Neuronal stem cell (in vitro differentiated cells): ENCODE results near the gene HS3ST3A1.
"Not testable (repeated sequence)": the region's sequence is repeated elsewhere in the genome, so short reads cannot be mapped to it uniquely, and the experiment has no call there.

Experiments
- DNase-seq: peaks from one replicate; pipeline ENCODE4 v3.0.0-alpha.2; 2013; ENCODE audit warnings: low spot score
- H2AFZ ChIP-seq: one replicate; pipeline ENCODE4 v1.6.1; 2013; ENCODE audit warnings: mild to moderate bottlenecking, low read length, inconsistent platforms
- H2AK5ac ChIP-seq: 2 replicates; pipeline ENCODE4 v1.6.1; 2013; ENCODE audit warnings: low read depth, mild to moderate bottlenecking, inconsistent platforms, low read length, moderate library complexity, mixed read lengths
- H2BK120ac ChIP-seq: 2 replicates; pipeline ENCODE4 v1.6.1; 2013; ENCODE audit warnings: low read depth, mild to moderate bottlenecking, inconsistent platforms, low read length, moderate library complexity, mixed read lengths
- H2BK12ac ChIP-seq: one replicate; pipeline ENCODE4 v1.6.1; 2013; ENCODE audit warnings: low read length, inconsistent platforms
- H2BK15ac ChIP-seq: 2 replicates; pipeline ENCODE4 v1.6.1; 2013; ENCODE audit warnings: mild to moderate bottlenecking, low read length, inconsistent platforms, mixed read lengths
- H2BK5ac ChIP-seq: one replicate; pipeline ENCODE4 v1.6.1; 2013; ENCODE audit warnings: inconsistent platforms, mild to moderate bottlenecking, low read length, moderate library complexity
- H3K14ac ChIP-seq: one replicate; pipeline ENCODE4 v1.6.1; 2013; ENCODE audit warnings: low read length, inconsistent platforms
- H3K18ac ChIP-seq: 2 replicates; pipeline ENCODE4 v1.6.1; 2013; ENCODE audit warnings: low read length, inconsistent platforms
- H3K23ac ChIP-seq: 2 replicates; pipeline ENCODE4 v1.6.1; 2013; ENCODE audit warnings: low read depth, mild to moderate bottlenecking, mixed read lengths, low read length, inconsistent platforms; ENCODE audit not compliant: poor library complexity
- H3K27ac ChIP-seq: replicated peaks from 3 replicates; pipeline ENCODE4 v1.5.1; 2013; ENCODE audit warnings: low read length, inconsistent platforms
- H3K27me3 ChIP-seq, 3 experiments: 2 replicates each; pipeline ENCODE4 v1.6.1; 2013; ENCODE audit warnings: low read length in 3 of 3, mild to moderate bottlenecking in 2 of 3, inconsistent platforms in 1 of 3, low read depth in 1 of 3, mixed read lengths in 1 of 3, moderate library complexity in 1 of 3; ENCODE audit not compliant: control insufficient read depth in 3 of 3, insufficient read depth in 3 of 3
- H3K36me3 ChIP-seq, 2 donors: replicated peaks in 1 of 2; 2 replicates each; pipeline ENCODE4 v1.6.1; 2013; ENCODE audit warnings: low read length in 2 of 2; ENCODE audit not compliant: control insufficient read depth in 2 of 2, insufficient read depth in 2 of 2
- H3K4ac ChIP-seq: 2 replicates; pipeline ENCODE4 v1.6.1; 2013; ENCODE audit warnings: inconsistent platforms, mild to moderate bottlenecking, low read length, moderate library complexity
- H3K4me1 ChIP-seq, 2 donors: 1 replicate in 1 of 2; 2 replicates in 1 of 2; pipeline ENCODE4 v1.6.1; 2013; ENCODE audit warnings: low read length in 2 of 2, low read depth in 1 of 2; ENCODE audit not compliant: control insufficient read depth in 2 of 2, insufficient read depth in 1 of 2
- H3K4me2 ChIP-seq: one replicate; pipeline ENCODE4 v1.6.1; 2013; ENCODE audit warnings: mild to moderate bottlenecking, low read length, inconsistent platforms; ENCODE audit not compliant: insufficient read depth, poor library complexity, severe bottlenecking
- H3K4me3 ChIP-seq, 2 donors: 2 replicates each; pipeline ENCODE4 v1.5.1; 2013; ENCODE audit warnings: low read length in 2 of 2, mild to moderate bottlenecking in 2 of 2, inconsistent platforms in 1 of 2, moderate library complexity in 1 of 2
- H3K79me1 ChIP-seq: one replicate; pipeline ENCODE4 v1.6.1; 2013; ENCODE audit warnings: low read depth, mild to moderate bottlenecking, inconsistent platforms, low read length, moderate library complexity
- H3K9ac ChIP-seq: one replicate; pipeline ENCODE4 v1.6.1; 2013; ENCODE audit warnings: mild to moderate bottlenecking, low read depth, low read length, inconsistent platforms; ENCODE audit not compliant: poor library complexity
- H3K9me3 ChIP-seq, 2 donors: replicated peaks in 1 of 2; 2 replicates each; pipeline versions ENCODE3 to v1.6.1; 2013; ENCODE audit warnings: low read length in 2 of 2, mild to moderate bottlenecking in 2 of 2, inconsistent platforms in 1 of 2, low read depth in 1 of 2, mixed read lengths in 1 of 2, moderate library complexity in 1 of 2; ENCODE audit not compliant: control insufficient read depth in 2 of 2, insufficient read depth in 1 of 2
- H4K8ac ChIP-seq: one replicate; pipeline ENCODE4 v1.6.1; 2013; ENCODE audit warnings: low read depth, mild to moderate bottlenecking, inconsistent platforms, low read length, moderate library complexity
- H4K91ac ChIP-seq: one replicate; pipeline ENCODE4 v1.6.1; 2013; ENCODE audit warnings: low read length, low read depth, mild to moderate bottlenecking, inconsistent platforms; ENCODE audit not compliant: poor library complexity
- WGBS, 2 donors: extraction: QIAGEN DNeasy Blood & Tissue Kit; methylation state at CpG; one replicate each; pipeline ENCODE4 v1.1.7; 2013; ENCODE audit warnings: missing lambda C conversion rate in 2 of 2, mixed read lengths in 1 of 2; ENCODE audit not compliant: insufficient read length in 2 of 2, insufficient replicate concordance in 1 of 2; ENCODE audit errors: extremely low coverage in 2 of 2; 5-methylcytosine and 5-hydroxymethylcytosine counted together

The HS3ST3A1 gene

GRCh38 chr17:13498184-13498583 lies 103.5 kb downstream of the HS3ST3A1 start:
- Histone ChIP-seq H2BK12ac (no peak overlapping the region), H2AFZ (no peak overlapping the region), H3K9me3 (no peaks in the 10 kb centered on the region), H3K27ac (no peak overlapping the region), H3K79me1 (no peaks in the 10 kb centered on the region), H3K14ac (no peak overlapping the region), H3K4ac (no peak overlapping the region), H3K4me3 (no peak overlapping the region), H2BK120ac (no peak overlapping the region), H3K23ac (no peak overlapping the region), H4K8ac (no peak overlapping the region), H2AK5ac (no peak overlapping the region), H3K4me1 (peaks cover 0 to 3% of the 10 kb centered on the region in 2 donors), H2BK15ac (no peak overlapping the region), H3K18ac (no peak overlapping the region), H3K36me3 (peaks cover 0 to 41% of the 10 kb centered on the region in 2 donors), H3K9ac (no peak overlapping the region), H3K27me3 (no peaks in the 10 kb centered on the region), H2BK5ac (no peak overlapping the region), H4K91ac (no peak overlapping the region), H3K4me2 (no peak overlapping the region)
- WGBS, 2 donors = no CpG with 5 or more reads among the region's 3 CpGs
- no peak for DNase-seq

- H3K9ac ChIP-seq, H3K9me3 ChIP-seq, H3K14ac ChIP-seq, H2BK120ac ChIP-seq, H3K27me3 ChIP-seq, H3K18ac ChIP-seq, H3K4me3 ChIP-seq, H2BK5ac ChIP-seq, H4K91ac ChIP-seq, H4K8ac ChIP-seq, H3K23ac ChIP-seq, H3K4me2 ChIP-seq, H2AFZ ChIP-seq, H3K27ac ChIP-seq, H3K4ac ChIP-seq, H2AK5ac ChIP-seq, DNase-seq, H3K79me1 ChIP-seq, H2BK15ac ChIP-seq, H2BK12ac ChIP-seq: not testable (repeated sequence)
- no CpG with 5 or more reads among the region's 35 CpGs for WGBS, 2 donors
- Histone ChIP-seq H3K4me1 (peaks cover 0 to 14% of the 10 kb centered on the region in 2 donors), H3K36me3 (peaks cover 0 to 44% of the 10 kb centered on the region in 2 donors)
These were observed 105.1 kb downstream of the HS3ST3A1 start for GRCh38 chr17:13496553-13497056.

GRCh38 chr17:13495423-13495822 lies 106.3 kb downstream of the HS3ST3A1 start:
- no peaks in the 10 kb centered on the region for H3K27me3 ChIP-seq
- no peak overlapping the region for H3K27ac ChIP-seq
- H3K9me3 ChIP-seq = no peaks in the 10 kb centered on the region
- H3K18ac ChIP-seq = no peak overlapping the region
- H3K4me2 ChIP-seq = no peak overlapping the region
- H3K23ac ChIP-seq = no peak overlapping the region
- H3K36me3 ChIP-seq = peaks cover 0 to 38% of the 10 kb centered on the region in 2 donors
- H2BK5ac ChIP-seq = no peak overlapping the region
- no peak overlapping the region for H2AFZ ChIP-seq
- H3K79me1 ChIP-seq = no peaks in the 10 kb centered on the region
- H3K4me1 ChIP-seq = peaks cover 0 to 18% of the 10 kb centered on the region in 2 donors
- no peak overlapping the region for H3K14ac ChIP-seq
- WGBS, 2 donors = no CpG with 5 or more reads among the region's 2 CpGs
- no peak overlapping the region for H3K4me3 ChIP-seq
- H2BK12ac ChIP-seq = no peak overlapping the region
- H4K8ac ChIP-seq = no peak overlapping the region
- no peak overlapping the region for H2AK5ac ChIP-seq
- no peak overlapping the region for H2BK15ac ChIP-seq
- DNase-seq = no peak
- no peak overlapping the region for H3K4ac ChIP-seq
- no peak overlapping the region for H3K9ac ChIP-seq
- H2BK120ac ChIP-seq = no peak overlapping the region
- H4K91ac ChIP-seq = no peak overlapping the region

GRCh38 chr17:13492737-13493122 lies 109.0 kb downstream of the HS3ST3A1 start:
- no CpG with 5 or more reads among the region's 4 CpGs for WGBS, 2 donors
- no peak overlapping the region for H3K4ac ChIP-seq
- no peak overlapping the region for H2BK120ac ChIP-seq
- DNase-seq = no peak
- H2BK12ac ChIP-seq = no peak overlapping the region
- no peak overlapping the region for H3K4me2 ChIP-seq
- no peak overlapping the region for H2BK15ac ChIP-seq
- H2AFZ ChIP-seq = no peak overlapping the region
- no peak overlapping the region for H3K4me3 ChIP-seq
- H3K4me1 ChIP-seq = peaks cover 0 to 18% of the 10 kb centered on the region in 2 donors
- H3K27me3 ChIP-seq = no peaks in the 10 kb centered on the region
- H2BK5ac ChIP-seq = no peak overlapping the region
- H2AK5ac ChIP-seq = no peak overlapping the region
- H4K8ac ChIP-seq = no peak overlapping the region
- H3K9me3 ChIP-seq = no peaks in the 10 kb centered on the region
- H4K91ac ChIP-seq = no peak overlapping the region
- no peak overlapping the region for H3K9ac ChIP-seq
- H3K27ac ChIP-seq = no peak overlapping the region
- no peak overlapping the region for H3K23ac ChIP-seq
- H3K18ac ChIP-seq = no peak overlapping the region
- no peaks in the 10 kb centered on the region for H3K79me1 ChIP-seq
- H3K14ac ChIP-seq = no peak overlapping the region
- H3K36me3 ChIP-seq = peaks cover 0 to 36% of the 10 kb centered on the region in 2 donors
